ENCODE measurements around the gene STK39.
A peak's percentile ranks its signal among the peaks of the same experiment; 100 is the strongest.

The STK39 gene

DNA sequence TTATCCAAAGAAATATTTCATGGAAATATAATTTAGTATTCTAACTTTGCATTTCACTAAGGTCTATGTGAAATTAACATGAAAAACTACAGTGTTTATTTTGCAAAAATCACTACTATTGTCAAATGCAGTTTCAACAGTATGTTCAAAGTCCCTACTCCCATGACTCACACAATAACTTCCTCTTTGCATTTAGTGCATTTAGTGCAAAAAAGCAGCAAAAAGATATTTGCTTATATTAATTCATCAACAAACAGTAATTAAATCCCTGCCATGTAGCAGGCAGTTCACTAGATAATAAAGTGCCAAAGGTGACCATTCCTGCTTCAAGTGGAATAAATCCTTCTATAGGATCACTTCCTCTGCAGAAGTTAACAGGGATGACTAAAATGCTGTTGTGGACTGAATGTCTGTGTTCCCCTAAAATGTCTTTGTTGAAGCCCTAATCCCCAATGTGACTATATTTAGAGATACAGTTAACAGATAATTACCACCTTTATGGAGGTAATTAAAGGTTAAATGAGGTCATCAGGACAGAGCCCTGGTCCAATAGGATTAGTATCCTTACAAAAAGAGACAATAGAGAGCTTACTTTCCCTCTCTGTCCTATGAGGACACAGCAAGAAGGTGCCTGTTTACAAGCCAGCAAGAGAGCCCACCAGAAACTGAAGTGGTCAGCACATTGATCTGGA, 61.7 kb downstream of the STK39 start:
- no peak for DNase-seq (ENCODE audit: low read depth in 2 of 3, low spot score in 1 of 3)

DNA sequence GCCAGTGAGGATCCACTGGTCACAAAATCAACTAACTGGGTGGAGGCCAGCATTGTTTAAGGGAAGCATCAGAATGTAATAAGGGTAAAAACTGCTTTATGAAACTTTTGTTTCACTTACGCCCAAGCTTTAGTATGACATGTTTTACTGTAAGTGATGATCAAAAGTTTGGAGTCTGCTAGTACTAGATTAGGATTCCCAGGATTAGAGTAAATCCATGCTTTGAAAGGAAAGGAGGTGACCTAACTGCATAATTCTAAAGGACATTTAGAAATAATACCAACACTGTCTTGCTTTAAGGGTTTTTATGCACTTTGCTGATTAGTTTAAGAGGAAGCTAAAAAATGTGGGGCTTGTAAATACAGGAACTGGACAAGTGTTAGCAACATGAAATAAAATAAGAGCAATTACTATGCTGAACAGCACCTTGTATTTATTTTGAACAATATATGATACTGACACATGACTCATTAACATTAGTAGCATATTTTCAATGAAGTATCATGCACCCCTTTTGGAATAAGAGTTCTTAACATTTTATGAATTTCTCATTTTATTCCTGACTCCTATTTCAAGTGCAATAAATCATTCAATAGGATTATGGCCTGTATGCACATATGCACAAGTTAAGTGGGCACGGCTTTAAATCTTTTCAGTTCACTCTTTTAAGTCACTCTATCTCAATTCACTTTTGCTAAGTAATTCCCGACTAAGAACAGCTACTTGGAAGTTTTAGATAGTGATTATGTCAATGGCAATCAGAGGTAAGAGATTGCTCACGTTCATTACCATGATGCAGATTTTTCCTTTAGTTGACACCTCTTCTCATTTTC, 62.5 kb downstream of the STK39 start:
- no peak for DNase-seq (ENCODE audit: low read depth in 2 of 3, low spot score in 1 of 3)

DNA sequence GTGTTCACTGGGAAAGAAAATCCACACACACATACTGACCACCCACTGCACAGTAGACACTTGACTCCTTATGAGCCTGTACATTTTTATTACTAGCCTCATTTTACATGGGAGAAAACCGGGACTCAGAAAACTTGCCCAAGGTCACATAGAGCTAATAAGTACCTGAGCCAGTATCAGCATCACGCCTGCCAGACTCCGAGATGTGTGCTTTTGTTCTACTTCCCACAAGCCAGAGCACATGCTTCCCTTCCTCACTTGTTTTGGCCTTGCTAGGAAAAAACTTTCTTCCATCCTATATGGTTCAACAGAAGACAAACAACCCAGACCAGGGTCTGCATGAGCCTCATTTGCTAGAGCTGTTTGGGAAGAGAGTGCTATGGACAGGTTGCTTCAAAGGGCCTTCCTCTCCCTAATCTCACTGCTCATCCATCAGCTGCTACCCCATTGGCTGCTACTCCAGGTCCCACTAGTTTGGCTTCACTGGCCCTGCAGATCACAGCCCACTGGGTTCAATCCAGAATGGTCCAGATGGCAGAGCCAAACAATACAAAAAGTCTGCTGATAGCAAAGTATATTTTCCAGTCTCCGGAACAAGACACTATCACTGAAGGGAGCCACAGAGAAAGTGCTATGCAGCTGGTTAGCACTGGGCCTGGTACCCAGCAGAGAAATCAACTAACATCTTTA, 63.9 kb downstream of the STK39 start:
- DNase-seq (ENCODE audit: low read depth in 2 of 3, low spot score in 1 of 3), result no peak

DNA sequence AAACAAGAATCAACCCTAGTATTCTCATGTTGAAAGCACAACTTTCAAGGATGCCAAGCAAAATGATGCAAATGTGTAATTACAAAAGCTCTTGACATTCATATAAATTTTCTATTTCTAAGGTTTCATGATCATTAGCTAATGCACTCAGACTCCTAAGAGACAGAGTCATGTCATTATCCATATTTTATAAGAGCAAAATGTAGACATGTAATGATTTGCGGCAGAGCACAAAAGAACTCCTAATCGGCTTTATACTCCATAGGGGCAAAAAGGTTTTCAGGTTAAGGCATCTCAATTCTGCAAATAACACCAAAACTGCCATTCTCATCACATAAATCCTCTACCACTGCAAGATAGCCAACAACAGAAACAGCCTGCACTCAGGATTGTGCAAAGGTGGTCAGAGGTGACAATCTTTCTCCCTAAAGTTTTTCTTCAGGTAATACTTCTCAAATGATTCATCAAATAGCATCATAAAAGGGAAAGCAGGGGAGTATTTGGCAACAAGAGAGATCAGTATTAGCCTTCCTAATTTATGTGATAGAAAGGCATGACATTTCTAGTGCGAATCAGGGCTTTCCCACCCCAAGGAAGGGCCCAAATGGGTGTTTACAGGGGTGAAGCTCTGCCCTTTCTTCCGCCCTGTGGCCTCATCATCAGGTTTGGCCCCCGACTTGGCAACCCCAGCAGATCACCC, 64.7 kb downstream of the STK39 start:
- no peak for DNase-seq (ENCODE audit: low read depth in 2 of 3, low spot score in 1 of 3)

DNA sequence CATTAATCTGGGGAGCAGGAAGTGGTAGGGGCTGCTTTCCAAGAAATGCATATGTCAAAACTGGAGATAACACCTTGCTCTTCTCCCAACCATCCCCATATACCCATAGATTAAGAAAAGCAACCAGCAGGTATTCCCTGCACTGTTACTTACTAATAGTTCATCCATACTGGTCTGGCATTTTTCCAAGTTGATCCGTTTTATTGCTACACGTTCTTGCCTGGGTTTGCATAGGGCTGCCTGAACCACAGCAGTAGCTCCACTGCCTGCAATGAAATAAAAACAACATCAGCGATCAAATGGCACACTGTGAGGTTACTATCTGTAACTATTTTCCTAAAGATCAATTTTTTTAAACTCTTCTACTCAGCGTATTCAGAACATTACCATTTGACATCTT, 65.6 kb downstream of the STK39 start:
- DNase-seq (ENCODE audit: low read depth in 2 of 3, low spot score in 1 of 3), result no peak

DNA sequence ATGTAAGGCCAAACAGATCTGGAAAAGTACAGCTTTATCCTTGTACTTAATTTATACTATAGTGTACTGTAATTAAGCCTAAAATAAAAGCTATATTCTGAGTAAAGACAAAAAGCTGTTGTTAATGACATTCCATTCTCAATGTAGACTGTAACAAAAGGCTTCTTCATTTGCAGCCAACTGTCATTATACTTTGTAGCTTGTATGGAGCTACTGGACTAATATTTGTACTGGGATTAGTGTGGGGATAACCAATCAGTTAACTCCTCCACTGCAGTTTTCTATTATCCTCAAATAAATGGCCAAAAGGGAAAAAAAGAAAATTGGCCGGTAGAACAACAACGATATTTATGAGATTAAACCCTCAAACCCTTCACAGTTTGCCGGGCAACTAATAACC, 66.5 kb downstream of the STK39 start:
- no peak for DNase-seq (ENCODE audit: low read depth in 2 of 3, low spot score in 1 of 3)

DNA sequence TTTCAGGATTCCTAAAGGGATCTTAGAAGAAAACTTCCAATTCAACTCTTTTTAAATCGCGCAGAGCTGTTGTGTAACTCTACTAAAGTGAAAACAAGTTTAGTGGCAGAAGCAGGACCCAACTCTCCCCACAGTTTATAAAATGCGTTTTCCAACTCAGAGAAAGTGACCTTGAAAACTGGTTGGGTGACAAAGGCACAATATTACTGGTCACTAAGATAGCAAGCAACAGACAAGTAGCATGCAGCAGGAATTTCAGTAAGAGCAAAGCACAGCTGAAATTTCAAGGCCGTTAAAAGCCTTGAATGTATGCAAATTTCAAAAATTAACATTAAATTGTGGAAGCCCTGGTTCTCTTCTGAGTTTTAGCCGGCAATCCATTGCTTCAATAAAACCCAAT, 66.9 kb downstream of the STK39 start:
- no peak for DNase-seq (ENCODE audit: low read depth in 2 of 3, low spot score in 1 of 3)

DNA sequence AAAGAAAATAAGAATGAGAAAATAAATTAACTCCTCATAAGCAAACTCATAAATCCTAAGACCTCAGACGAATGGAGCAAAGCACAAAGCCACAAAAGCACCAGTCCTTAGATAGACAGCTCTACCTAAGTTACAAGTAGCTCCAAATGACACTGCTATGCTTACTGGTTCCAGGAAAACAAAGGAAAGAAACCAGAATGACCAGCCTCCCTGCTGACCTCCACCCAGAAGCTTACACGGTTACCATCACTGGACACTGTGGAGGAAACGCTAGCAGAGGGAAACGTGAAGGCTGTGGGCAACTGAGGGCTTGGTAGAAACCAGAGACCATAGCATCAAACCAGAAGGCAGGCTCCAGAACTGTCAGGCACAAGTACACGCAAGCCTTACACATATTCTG, 67.8 kb downstream of the STK39 start:
- no peak for DNase-seq (ENCODE audit: low read depth in 2 of 3, low spot score in 1 of 3)

DNA sequence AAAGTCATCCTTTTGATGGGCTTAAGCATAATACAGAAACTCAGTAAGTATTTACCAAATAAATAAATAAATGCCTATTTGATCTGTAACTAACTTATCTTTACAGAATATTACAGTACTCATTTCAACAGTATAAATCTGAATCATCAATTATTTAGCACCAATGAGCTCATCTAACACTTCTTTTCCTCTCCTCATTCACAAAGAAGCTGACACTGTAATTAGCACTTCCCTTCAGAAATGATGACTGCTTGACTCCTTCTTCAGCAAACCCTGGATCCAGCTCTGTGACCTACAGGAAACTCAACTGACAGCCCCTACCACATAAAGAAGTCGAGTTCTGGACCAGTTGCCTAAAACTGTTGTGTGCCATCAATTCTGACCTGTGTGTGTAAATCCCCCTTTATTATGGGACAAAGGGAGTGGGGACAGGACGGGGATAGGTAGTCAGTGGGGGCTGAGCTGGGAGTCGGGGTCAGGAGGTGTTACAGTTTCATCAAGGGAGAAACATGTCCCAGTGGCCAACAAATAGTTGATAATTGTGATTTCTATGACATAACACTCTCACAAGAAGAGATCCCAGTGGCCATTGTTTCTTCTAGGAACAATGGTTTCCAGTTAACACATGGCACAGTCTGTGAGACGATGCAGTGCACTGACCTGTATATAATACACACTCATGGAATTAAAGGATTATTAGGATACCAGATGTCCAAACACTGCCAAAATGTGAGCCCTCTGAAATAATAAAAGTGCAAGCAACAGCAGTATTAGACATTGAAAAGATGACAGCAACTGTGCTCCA, 68.7 kb downstream of the STK39 start:
- DNase-seq (ENCODE audit: low read depth in 2 of 3, low spot score in 1 of 3), result no peak

DNA sequence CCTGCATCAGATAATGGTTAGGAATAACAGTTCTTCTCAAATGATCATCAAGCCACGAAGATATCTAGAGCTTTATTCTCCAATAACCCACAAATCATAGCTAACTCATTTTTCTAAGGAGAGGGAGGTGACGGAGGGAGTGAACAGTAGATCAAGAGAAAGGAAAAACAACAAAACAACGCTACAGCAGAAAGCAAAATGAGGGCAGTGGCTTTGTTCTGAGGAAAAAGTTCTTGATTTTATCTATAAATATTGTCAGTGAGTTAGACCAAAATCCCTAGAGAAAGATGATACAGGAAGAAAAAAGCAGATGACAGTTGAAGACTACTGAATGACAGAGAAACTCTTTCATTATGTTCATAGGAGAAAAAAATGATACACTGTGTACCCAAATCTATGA, 71.0 kb downstream of the STK39 start:
- no peak for DNase-seq (ENCODE audit: low read depth in 2 of 3, low spot score in 1 of 3)

DNA sequence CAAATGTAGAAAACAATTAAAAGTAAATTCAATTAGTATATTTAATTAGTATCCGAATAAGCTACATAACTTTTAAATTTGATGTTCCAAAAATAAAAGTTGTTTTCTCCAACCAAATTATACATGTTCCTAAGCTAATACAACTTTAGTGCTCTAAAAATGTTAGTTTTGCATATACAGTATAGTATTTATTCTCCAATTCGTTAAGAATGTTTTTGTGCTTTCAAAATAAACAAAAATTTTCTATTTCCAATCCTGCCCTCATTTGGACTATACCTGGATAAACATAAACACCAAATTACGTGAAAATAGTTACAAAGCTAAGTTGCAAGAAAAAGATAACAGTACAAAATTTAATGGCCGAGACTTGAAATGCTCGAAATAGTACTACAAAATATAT, 71.9 kb downstream of the STK39 start:
- no peak for DNase-seq (ENCODE audit: low read depth in 2 of 3, low spot score in 1 of 3)

DNA sequence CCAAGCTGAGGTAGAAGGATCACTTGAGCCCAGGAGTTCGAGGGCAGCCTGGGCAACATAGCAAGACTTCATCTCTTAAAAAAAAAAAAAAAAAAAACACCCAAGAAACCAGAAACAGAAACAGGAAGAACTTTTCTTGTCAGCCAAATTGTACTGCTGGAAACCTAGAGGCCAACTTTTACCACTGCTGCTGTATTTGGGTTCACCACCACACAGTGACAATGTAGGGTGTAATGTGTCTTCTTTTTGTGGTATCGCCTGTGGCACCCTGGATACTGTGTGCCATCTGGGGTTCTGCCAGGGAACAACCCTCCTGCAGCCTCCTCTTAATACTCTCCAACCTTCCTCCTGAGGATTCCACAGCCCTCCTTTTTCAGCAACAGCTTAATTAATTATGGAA, 72.6 kb downstream of the STK39 start:
- DNase-seq (ENCODE audit: low read depth in 2 of 3, low spot score in 1 of 3), result no peak

DNA sequence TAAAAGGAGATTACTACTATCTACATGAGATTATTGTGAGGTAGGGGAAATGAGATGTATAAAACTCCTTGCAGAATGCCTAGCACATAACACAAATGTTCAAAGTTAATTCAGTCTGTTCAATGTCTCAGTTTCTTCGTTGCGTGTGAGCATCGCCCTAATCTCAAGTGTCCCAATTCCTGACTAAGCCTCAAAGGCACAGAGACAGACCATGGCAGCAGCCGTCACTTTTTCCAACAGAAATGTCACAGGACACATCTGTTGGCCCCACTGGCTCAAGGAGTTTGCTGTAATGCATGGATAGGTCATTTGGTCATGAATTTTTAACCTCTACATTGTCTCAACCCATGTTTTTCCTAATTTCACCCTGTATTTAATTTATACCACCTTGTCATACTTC, 75.3 kb downstream of the STK39 start:
- no peak for DNase-seq (ENCODE audit: low read depth in 2 of 3, low spot score in 1 of 3)

DNA sequence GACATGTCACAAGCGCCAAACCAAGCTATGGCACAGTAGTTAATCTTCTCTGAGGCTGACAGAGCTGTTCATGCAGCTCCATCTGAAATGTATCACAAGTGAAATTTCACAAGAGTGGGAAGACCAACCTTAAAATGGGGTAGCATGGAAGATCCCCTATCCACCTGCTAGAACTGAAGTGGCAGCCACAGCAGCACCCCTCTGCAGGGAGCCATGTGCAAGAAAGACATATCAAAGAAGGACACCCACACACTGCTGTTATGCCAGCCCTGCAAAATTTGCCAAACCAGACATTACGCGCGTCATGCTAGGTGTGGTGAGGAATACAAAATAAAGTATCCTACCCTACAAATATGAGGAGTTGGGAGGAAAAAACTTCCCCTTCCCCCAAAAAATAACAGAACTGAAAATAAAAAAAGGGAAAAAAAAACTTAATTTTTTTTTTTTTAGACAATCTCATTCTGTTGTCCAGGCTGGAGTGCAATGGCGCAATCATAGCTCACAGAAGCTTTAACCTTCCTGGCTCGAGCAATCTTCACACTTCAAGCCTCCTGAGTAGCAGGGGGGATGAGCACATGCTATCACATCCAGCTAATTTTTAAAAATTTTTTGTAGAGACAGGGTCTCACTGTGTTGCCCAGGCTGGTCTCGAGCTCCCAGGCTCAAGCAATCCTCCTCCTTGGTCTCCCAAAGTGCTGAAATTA, 76.2 kb downstream of the STK39 start:
- no peak for DNase-seq (ENCODE audit: low read depth in 2 of 3, low spot score in 1 of 3)

DNA sequence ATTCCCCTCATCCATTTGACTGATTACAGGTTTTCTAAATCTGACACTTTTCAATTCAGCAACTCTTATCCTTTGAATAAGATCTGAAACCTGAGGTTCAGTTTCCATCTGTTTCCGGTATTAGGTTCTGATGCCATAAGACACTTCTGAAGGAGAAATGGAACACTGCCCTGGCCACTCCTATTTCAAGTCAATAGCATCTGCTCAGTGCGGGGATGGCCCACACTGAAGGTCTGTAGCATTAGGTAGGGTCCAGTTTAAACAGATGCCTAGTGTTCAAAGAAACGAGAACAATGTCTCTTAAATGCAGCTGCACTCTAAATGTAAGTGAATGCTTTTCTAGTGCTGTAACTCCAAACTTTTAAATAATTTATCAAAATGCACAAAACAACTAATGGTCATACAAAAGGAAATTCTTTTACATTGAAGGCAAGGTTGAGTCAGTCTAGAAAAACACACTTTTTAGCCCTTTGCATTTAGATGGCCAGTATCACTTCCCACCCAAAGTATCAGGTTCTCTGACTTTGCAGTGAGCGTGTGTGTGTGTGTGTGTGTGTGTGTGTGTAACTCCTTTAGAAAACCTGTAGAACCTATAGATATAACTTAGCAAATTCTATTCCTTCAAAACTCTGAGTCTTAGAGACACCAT, 78.2 kb downstream of the STK39 start:
- no peak for DNase-seq (ENCODE audit: low read depth in 2 of 3, low spot score in 1 of 3)

DNA sequence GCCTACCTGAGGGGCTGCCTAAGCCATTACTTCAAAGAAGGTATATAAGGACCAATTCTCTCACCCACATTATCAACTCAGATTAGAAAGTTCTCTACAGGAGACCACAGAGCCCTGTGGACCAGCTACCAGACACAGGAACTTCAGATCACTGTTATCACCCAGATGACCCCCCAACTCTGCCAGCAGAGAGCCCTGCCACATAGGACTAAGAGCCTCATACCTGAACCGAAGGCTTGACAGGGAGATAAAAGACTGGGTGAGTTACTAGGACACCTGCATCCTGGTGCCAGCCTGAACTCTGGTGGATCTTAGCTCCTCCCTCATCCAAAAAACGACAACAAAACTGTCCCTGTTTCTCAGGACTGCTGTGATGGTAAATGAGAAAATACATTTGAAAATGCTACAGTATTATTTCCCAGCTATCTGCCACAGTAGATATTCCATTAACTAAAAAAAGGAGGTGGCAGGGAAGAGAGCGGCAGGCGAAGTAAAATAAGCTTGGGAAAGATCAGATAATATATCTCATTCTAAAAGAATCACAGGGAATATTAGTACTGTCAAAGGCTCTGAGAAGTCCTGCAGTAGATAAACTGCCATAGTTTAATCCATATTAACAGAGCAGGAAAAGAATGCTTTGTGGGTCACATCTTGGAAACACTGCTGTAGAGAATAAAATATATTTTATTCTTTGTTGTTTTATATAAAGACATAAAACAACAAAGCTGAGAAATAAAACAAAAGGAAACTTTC, 79.7 kb downstream of the STK39 start:
- DNase-seq (ENCODE audit: low read depth in 2 of 3, low spot score in 1 of 3), result no peak

DNA sequence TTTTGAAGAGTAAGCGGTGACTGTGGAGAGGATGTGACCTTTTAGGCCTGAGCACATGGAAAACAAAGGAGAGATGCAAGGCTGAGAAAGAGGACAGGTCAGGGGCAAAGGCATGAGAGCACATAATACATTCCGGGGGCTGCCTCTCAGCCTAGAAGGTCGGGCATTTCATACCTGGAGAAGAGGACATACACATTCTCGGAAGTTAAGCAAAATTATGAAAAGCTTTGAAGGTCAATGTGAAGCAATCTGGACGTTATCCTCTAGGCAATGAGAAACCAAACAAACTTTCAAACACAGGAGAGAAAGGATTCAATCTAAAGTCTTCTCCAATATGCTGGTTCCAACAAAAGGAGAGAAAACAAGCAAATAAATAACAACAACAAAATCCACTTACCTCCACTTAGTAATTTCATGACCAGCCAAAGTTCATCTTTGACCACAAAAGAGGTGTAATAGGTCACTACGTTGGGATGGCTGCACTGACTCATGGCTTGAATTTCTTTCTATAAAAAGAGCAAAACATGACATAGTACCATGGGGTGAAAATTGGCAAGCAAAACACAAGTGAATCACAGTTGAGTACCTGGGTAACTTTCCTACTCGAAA, 80.4 kb downstream of the STK39 start:
- peak in 1 of 3 donors; percentile 8 for DNase-seq (ENCODE audit: low read depth in 2 of 3, low spot score in 1 of 3)
